ENCODE results near the gene RGL4.

Gene RGL4

DNA sequence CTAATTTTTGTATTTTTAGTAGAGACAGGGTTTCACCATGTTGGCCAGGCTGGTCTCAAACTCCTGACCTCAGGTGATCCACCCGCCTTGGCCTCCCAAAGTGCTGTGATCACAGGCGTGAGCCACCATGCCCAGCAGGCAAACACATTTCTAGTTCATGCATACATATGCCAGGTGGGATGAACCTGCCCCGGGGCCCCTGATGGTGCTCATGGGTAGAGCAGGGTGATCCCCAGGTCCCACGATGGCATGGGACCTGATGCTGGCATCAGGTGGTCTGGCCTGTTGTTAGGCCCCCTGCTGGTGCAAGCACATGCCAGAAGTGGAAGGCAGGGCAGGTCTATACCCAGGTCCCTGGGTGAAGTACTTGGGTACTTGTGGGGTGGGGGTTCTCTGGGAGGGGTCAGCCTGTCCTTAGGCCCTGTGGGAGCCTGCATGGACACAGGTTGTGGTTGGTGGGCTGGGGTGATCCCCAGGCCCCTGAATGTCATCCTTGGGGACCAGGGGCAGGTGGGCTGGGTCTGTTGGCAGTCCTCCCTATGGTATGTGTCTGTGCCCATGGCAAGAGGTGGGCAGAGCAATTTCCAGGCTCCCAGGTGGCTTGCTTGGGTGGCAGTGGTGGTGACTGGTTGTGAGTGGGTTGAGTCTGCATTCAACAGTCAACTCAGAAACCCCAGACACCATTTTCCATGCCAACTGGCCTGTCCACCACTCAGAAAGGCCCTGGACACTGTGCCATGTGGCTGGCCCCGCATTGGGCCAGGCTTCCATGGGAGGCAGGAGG is 9.6 kb upstream of the RGL4 start:
- no peak for DNase-seq

DNA sequence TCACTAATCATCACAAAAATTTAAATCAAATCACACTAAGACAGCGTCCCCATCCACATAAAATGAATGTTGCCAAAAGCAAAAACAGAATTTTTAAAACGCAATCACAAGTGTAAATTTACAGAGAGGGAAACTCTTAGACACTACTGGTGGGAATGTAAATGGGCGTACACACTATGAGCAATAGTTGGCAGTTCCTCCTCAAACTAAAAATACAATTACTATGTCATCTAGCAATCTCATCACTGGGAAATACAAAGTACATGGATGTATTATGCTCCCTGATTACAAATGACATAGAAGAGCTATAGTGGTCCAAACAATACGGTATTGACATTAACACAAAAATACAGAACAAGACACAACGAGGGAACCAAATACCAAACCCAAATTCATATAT is 8.7 kb upstream of the RGL4 start:
- DNase-seq: no peak

DNA sequence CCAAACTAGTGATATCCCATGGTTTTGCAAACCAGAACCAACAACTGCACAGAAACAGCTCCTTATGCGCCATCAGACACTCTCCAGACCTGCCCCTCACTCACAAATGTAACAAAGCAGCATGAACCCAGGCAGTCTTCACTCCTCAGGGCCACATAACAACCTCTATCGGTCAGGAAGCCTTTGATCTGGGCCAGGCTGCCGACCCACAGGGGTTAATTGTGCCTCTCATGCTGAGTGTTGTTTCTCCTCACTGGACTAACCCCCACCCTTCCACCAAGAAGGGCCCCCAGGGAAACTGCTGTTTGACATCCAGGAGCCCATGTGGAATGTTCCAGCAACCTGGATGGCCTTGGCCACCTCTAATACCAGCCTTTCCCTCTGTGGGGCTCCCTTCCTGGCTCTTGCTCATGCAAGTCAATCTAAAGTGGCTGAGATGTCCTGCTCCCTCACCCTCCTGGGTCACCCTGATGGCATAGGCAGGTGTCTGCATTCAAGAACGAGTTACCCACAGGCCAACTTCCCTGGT is 7.9 kb upstream of the RGL4 start:
- DNase-seq: no peak

DNA sequence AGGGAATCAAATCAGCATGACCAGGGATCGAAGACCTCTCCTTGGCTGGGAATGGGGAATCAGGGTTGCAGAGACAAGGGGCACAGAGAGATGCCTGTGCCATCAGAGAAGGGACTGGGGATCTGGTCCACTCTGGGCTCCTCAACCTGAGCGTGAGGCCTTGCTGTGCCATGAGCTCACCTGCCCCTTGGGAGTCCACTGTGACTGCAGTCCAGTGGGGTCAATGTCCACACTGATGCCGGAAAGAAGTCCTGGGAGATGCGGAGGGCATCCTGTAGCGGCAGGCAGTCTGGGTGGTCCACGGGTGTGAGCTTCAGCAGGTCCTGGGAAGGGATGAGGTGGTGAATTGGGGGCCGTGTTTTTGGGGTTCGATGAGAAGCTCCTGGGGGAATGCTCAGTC is 7.3 kb upstream of the RGL4 start:
- no peak for DNase-seq

DNA sequence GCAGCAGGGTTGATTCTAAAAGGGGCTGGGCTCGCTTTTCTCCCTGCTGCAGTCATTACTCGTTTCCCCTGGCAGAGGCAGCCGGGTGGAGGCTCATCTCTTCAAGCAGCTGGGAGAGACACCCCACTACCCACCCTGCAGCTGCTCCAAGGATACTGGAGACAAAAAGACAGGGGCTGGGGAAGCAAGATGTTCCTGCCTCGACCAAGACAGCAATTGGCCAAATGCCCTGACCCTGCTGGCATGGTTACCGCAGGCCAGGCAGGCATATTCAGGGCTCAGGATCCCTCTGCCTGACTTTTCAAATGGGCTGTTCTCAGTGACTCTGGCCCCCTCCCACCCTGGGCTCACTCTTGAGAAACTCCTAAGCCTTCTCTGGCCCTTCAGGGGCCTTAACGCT is 6.8 kb upstream of the RGL4 start:
- DNase-seq: no peak

DNA sequence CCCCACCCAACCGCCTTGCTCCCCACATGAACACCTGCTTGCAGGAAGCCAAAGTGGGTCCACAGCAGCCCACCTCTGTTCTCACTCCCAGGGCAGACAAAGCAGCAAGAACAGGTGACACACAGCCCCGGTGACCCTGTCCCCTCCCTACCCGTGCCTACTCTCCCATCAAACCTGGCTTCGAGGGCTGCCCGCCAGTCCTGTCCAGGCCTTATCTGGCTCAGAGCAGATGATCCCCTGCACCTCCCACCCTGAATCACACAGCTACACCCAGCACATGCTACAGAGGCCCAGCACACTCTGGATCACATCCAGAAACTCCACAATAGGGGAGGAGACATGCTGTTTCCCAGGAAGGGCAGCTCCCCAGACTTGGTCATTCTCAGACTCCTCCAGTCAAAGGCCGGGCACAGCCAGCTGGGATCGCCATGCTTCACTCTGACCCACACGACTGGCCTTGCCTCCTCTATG is 6.2 kb upstream of the RGL4 start:
- no peak for DNase-seq

DNA sequence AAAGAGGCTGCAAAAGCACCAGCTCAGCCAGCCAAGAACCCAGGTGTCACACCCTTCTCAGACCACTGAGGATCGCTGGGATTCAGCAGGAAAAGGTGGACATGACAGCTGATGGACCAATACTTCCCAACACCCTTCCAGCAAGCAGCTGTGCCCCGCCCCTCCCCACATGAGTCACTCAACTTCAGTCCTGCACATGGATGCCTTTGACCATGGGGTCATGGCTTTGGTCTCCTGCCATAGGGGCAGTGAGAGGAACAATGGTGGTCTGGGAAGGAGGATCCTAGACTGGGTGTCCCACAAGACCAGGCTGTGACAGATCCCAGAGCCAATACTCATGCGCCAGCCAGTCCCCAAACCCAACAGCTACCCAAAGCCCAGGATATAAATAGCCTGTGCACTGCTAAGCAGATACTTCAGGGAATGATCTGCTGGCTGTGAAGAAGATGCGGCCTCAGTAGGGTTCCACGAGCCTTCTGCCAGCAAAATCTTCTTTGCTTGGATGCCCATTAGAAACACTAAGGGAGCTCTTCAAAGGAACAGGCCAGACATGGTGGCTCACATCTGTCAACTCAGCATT is 5.5 kb upstream of the RGL4 start:
- DNase-seq: no peak

DNA sequence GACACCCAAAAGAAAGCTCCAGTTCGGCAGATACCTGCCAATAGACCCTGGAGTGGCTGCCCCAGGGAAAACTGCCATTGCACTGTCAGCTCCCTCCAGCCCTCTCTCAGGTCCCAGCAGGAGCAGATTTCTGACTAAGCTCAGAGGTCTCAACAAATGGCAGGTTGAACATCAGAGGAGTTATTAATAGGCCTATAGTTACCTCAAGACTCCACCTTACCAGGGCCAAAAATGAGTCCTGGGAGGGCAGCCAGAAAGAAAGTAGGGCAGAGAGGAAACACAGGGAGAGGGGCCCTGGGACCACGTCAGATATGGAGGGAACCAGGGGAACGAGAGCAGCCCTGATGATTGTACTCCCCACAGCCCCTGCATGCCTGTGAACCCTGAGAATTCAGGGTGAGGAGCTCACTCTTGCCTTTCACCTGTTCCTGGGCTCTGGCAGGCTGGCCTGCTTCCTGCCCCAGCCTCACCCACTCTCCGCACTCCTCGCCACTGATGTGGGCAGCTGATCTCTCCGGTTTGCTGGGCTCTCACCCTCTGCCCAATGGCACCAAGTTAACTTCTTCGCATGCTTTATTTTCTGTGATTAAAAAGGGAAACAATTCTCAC is 4.3 kb upstream of the RGL4 start:
- DNase-seq: no peak

DNA sequence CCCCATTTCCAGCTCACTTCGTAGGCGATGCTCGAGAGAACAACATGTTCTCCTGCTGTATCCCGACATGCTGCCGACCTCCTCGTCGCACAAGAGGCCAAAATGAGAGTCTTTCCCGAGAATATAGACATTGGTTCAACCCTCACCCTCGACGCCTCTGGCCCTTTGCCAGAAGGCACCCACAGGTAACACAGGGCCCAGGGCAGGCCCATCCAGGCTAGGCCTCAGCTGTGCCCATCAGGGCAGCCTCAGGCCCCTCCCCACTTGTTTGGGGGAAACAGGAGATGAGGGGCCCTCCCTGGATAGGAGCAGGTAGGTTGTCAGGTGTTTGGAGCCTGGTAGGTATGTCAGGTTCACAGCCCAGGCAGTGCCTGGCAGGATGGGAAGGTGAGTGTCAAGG is 2.7 kb upstream of the RGL4 start:
- no peak for DNase-seq

DNA sequence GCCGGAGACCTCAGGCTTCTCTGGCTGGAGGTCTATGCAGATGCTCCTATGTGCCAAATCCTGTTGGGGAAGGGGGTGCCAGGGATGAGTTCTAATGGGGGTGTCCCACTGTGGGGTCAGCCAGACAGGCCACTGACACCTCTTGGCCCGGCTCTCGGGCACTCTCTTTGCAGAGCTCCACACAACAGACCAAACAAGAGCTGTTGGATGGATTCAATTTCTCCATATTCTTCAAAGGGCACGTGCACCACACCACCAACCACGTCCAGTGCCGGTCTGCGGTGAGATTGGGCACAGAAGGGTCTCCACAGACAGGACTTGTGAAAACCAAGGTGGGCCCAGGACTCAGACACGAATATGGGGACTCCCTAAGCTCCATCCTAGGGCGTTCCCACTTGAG is 2.2 kb upstream of the RGL4 start:
- no peak for DNase-seq

DNA sequence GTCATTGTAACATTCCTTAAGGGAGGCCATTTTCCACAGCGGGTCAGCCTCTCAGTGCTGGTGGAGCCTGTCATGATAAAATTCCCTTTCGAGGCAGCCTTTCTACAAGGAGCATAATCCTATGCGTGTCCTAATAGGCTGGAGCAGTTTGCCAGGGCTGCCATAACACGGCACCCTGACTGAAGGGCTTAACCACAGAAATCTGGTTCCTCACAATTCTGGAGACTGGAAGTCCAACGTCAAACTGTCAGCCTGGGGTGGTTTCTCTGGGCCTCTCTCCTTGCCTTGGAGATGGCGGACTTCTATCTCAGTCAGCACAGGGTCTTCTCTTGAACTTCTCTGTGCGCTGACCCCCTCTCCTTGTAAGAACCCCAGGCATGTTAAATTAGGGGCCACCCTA is 1.4 kb upstream of the RGL4 start:
- no peak for DNase-seq

DNA sequence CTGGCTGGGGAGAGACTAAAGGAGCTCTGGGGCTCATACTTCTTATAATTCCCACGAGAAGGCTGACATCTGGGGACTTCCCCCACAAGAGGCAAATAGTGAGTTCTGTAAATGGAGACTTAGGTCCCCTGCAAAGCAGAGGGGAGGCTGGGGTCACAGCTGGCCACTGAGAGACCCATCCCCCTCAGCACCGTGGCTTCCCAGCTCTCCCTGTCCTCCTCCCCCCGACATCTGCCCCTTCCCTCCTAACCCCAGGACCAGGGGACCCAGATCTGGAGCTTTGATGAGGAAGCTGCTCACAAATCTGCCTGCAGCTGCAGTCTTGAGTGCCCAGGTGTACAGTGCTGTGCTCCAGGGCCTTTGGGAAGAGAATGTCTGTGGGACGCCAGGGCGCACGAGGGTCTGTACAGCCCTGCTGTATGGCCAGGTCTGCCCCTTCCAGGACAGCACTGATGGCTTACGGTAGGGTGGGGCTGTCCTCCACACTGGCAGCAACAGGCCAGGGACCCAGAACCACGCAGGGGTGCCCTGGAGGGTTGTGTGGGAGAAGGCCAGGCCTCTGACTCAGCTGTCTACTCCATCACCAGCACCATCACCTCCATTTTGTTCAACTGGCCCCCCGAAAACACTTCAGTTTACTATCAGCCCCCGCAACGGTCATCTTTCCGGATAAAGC is 1.1 kb downstream of the RGL4 start:
- DNase-seq: no peak

DNA sequence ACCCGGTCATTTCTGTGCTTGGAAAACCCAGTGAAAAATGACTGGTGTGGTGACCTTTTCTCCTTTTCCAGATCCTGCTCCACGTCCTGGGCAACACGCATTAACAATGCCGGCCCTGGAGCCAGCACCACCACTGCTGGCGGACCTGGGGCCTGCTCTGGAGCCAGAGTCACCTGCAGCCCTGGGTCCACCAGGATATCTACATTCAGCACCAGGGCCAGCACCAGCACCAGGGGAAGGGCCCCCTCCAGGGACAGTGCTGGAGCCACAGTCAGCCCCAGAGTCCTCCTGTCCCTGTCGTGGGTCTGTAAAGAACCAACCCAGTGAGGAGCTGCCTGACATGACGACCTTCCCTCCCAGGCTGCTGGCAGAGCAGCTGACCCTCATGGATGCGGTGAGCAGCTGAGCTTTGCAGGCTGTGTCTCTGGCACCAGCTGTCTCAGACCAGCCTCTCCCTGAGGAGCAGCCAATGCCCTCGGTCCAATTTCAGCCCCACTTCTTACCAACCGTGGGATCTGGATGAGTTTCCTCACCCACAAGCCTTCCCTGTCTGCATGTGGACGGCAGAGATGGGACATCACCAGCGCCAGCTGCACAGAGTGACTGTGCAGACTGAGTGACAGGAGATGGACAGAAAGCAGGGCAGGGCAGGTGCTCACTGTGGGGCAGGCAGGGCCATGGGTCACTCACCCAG is 1.9 kb downstream of the RGL4 start:
- DNase-seq: no peak

DNA sequence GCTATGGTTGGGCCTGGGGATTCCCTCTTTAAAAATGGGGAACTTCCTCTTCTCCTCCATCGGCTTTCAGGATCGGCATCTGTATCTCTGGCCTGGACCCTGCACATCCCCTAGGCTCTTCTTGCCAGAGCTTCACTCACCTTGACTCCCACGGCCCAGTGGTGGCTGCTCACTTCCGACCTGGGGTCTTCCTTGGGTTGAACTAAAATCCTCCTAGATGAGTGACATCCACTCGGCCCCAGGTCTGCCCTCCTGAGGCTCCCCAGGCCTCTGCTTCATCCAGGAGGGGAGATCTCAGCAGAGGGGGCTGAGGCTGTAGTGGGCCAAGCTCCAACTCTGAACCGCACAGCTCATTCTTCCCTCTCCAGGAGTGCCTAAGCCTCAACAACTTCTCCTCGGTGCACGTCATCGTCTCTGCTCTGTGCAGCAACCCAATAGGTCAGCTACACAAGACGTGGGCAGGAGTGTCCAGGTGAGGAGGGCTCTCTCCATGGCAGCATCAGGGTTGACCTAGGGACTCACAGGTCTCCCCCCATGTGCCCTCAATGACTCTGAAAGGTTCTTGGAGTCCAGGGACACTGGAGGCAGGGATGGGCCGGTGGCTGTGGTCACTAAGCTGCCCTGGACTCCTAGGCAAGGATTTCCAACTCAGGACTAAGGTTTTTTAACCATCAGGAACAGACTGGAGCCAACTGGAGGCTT is 3.3 kb downstream of the RGL4 start:
- no peak for DNase-seq

DNA sequence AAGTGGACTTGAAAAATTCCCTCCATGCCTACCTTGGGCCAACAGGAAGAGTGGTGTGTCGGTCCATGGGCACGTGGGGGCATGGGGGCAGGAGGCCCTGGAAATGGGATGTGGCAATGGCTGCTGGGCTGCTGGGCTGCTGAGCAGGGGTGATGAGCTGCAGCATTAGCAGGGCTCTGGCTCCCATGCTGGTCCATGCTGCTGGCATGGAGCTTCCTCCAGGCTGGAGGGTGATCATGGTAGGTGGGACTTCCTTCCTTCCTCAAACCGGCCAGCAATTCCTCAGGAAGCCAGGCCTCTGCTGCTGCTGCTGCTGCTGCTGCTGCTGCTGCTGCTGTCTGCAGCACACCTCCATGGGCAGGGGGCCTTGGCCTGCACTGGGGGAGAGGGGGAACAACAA is 4.3 kb downstream of the RGL4 start:
- no peak for DNase-seq

DNA sequence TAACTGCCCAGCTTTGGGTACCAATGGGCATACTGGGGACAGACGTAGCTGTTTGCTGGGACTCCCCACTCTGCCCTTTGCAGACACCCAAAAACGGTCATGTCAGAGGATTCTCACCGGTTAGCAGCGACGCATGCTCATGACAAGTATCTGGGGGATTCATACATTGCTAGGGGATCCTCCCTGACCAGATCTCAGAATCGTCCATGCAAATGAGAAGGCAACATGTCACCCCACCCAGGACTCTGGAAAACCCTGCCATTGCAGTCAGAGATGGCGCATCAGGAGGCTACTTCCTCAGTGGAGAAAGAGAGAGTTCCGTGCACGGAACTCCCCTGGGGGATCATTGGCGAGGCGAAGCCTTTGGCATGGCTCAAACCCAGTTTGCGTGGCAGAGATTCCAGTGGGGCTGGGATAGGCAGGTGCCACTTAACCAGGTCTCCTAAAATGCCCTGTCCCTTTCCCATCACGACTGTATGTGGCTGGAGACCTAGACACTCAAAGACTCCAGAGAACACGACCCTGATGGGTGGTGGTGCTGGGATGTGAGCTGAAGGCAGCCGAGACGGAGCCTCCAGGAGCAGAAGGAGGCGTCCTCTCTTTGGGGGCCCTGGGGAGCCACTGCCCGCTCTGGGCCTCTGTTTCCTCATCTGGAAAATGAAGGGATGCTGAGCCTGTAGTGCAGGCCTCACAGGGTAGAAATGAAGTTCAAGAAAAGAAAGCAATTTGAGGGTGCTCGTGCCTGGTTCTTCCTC is 4.9 kb downstream of the RGL4 start:
- DNase-seq: no peak

DNA sequence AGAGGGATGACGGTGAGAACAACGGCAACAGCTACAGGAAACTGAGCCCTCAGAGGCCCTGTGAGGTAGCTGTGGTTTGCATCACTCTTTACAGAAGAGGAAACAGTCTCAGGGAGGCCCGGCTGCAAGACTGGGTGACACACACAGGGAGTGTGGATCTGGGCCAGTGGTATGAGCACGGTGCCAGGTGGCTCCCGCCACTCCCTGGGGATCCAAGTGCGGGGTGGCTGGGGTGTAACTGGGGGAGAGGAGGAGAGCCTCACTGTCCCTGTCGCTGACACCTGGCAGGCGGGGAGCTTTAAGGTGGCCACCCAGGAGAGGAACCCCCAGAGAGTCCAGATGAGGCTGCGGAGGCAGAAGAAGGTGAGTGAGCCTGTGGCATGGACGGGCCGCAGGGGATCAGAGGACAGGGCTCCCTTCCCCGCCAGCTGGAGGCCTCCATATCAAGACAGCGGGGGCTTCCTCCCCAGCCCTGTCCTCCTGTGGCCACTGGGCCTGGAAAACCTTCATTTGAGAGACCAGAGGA is 5.6 kb downstream of the RGL4 start:
- DNase-seq: peak; percentile 83

DNA sequence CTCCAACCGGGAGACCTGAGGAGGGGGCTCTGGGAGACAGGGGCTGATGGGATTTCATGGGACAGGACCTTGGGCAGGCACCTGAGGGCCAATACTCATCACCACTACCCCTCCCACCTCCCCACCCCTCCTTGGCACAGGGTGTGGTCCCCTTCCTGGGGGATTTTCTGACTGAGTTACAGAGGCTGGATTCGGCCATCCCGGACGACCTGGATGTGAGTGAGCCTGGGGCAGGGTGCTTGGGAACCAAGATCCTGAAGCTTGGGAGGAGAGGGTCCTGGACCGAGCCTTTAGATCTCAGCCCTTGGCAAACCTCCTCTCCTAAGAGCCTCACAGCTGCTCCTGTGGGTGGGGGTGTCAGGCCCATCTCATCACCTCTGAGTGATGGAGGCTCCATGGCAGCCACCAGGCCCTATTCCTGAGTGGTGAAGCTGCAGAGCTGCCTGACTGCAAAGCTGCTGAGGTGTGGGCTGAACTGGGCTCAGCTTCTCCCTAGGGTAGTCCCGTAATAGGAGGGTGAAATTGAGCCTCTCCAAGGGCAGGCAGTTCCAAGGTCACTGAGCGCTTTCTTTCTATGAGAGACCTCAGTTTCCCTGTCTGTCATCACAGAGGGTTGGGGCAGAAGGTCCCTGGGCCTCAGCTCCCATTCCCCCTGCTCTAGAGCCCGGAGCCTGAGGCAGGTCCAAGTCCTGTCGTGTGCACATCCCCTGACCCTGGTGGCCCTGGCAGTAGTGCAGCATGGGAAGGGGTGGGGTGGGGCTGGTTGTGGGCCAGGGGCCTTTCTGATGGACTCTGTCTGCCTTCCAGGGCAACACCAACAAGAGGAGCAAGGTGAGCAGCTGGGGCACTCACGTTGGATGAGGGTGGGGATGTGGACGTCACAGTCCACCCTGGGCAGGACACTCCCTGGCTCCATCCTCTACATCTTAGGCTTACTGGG is 6.5 kb downstream of the RGL4 start:
- DNase-seq: no peak

DNA sequence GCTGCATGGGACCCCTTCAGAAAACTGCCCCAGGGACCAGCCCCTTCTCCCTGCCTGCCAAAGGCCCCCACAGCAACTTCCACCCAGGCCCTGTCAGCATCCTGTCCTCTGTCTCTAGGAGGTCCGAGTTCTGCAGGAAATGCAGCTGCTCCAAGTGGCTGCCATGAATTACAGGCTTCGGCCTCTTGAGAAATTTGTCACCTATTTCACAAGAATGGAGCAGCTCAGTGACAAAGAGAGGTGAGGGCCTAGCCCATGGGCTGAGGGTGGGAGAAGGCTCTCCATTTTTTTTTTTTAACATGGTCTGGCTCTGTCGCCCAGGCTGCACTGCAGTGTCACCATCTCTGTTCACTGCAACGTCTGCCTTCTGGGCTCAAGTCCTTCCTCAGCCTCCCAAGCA is 7.3 kb downstream of the RGL4 start:
- no peak for DNase-seq

DNA sequence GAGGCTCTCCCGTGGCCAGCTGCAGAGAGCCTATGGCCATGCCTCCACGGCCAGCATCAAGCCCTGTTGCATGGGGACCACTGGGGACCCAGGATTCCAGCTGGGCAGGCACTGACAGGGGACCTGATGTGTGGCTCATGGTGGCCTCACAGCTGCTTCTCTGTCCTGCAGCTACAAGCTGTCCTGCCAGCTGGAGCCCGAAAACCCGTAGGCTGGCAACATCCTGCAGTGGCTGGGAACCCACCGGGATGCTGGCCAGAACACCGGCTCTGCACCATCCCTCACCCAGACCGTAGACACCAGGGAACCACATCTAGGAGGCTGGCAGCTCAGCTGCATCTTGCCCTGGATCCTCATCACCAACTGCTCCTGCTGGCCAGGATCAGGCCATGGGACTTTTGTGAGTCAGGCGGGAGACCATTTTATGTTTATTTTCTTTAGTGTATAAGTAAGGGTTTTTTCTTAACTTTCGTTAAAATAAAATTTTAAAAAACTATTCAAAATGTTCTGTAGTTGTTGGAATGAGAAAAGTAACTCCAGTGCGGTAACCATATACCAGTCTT is 7.9 kb downstream of the RGL4 start:
- DNase-seq: no peak
